HG02840 (cell line): ENCODE data around the gene PBX1.

Experiments
- ATAC-seq: cut with Tn5 transposase; IDR thresholded peaks from one replicate; pipeline ENCODE4 v1.9.1; 2021; ENCODE audit warnings: mild to moderate bottlenecking, moderate library complexity, moderate number of reproducible peaks; ENCODE audit not compliant: unreplicated experiment, low FRiP score

The PBX1 gene

GRCh38 chr1:164742745-164743144 lies 183.8 kb downstream of the PBX1 start:
- ATAC-seq, result no peak

DNA sequence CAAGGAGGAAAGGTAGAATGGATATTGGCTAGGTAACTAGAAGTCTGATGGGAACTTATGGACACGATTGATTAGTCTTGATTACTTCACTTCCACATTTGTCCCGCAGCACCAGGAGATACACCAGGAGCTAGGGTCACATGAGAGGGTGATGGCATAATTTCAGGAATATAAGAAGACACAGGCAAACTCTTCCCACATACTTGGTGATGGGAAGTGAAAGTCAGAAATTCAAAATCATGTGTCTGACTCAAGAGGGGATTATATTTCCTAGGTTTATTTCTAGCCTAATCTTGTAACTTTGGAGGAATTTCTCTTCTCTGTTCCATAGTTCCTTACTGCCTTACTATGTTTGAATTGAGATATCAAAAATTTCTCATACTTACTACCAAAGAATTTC lies 185.0 kb downstream of the PBX1 start:
- ATAC-seq, result no peak

- ATAC-seq, result no peak
Observed at GRCh38 chr1:164745736-164746135, 186.8 kb downstream of the PBX1 start.

GRCh38 chr1:164746632-164747031 lies 187.6 kb downstream of the PBX1 start:
- ATAC-seq, result no peak

DNA sequence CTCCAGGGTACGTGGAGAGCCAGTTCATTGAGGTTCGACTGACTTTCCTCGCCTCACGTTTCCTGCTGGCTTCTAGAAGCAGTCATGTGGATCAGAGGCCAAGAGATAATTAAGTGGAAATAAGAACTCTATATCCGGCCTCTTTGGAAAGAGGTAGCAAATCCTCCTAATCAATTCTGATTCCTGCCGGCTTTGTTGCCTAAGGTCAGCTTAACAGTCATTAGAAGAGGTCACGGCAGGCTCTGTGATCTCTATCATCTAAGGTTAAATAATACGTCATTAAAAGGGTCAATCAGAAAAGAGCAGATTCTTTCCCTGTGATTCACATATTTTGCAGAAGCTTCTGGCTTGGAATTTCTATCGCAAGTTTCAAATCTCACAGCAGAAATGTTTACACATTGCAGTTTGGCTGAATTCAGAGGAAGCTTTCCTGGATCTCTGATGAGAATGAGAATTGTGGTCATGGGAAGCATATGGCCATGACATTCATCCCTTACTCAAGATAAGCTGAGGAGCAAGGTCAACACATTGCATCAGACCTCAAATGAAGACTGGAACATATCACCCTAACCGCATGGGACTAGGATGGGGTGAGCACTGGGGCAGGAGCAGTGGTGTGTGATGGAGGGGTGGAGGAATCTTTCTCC lies 189.4 kb downstream of the PBX1 start:
- no peak for ATAC-seq

DNA sequence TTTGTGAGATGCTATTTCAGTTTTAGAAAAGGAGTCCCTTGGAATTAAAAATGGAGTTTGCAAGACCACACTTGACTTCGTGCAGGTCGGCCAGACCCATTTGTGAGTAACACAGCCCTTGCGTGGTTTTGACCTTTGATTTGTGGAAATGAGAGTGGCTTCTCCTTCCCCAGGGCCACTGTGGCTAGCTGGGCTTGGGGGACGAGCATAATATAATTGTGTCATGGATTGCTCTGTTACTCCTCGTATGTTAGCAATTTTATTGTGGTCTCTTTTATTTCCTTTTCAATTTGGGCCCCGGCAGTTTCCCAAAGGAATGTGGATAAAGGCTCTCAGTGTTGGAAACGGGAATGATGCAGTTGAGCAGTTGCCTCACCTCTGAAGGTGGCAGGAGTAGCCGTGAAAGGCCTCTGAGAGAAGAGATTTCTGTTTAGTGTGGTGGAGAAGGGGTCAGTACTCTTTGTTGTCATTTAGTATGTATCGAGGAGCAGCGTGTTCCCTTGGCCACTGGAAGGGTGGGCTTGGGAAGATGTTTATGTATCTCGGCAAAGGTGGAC lies 194.6 kb downstream of the PBX1 start:
- ATAC-seq, result no peak

DNA sequence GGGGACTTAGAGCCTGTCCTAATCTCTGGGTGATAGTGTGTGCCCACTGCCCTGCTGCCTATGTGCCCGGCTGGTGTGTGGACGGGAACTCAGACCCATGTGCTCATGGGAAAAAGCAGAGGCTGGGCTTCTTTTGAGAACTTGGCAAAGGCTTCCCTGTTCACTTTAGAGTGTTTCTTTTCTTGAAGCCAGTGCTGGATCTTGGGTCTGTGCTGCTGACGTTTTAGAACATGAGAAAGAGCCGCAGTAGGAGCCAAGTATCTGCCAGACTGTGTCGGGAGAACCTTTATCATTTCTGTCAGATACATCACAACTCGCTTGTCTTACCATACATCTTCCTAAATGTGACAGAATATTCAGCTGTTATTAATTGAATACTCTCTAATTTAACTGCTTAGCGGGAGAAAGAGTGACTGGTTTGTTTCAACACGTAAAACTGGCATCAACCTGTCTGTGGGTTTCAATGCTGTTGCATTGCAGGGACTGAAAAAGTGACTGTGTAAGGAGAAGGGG lies 195.2 kb downstream of the PBX1 start:
- no peak for ATAC-seq

- no peak for ATAC-seq
Observed at GRCh38 chr1:164755690-164756089, 196.7 kb downstream of the PBX1 start.

DNA sequence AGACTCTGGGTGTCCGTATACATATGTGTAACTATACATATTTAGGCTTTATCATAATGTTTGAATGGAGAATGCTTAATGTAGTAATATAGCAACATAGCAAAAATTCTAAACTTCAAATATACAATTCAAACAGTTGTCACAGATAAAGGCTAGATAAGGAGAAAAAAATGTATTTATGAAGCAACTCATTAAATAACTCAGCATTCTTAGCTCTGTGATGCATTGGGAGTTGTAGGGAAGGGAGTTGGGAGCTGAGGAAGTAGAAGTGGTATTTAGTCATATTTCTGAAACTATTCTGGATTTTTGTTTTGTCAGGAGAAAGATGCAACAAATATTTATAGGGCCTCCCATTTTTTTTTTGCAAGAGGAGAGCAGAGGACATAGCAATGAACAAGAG lies 197.8 kb downstream of the PBX1 start:
- ATAC-seq, result no peak

DNA sequence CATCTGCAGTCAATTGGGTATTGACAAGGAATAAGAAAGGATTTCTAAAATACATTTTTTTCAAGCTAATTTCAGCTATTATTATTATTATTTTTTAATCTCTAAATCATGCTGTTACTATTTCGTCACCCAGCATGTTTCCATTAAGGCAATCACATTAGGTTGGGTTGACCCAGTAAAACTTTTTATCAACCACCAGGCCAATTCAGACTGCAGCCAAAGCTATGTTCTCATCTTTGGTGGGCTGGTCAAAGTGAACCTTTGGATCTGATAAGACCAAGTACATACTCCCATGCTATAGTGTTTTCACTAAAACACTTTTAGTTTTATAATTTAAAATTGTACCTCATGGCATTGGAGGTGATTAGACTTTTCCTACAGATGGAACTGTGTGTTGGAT lies 198.6 kb downstream of the PBX1 start:
- ATAC-seq, result no peak

GRCh38 chr1:164759144-164759920 lies 200.3 kb downstream of the PBX1 start:
- no peak for ATAC-seq

GRCh38 chr1:164759979-164760469 lies 201.0 kb downstream of the PBX1 start:
- ATAC-seq, result no peak

- ATAC-seq, result no peak
Observed at GRCh38 chr1:164760569-164760968, 201.6 kb downstream of the PBX1 start.

GRCh38 chr1:164761009-164761408 lies 202.0 kb downstream of the PBX1 start:
- ATAC-seq, result no peak

DNA sequence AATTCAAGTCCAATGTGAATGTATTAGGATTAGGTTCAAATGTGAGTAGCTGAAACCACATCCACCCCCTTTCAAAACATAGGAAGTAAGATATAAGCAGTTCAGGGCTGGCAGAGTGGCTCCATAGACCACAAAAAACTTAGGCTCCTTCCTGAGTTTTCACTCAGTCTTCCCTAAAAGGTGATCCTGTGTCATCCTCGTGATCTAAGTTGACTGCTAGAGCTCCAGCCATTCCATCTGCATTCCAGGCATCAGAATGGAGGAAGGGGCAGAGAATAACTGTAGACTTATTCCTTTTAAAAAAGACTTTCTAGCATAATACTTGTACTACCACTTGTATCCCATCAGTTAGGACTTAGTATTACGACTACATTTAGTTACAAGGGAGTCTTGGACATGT lies 204.1 kb downstream of the PBX1 start:
- ATAC-seq, result no peak

GRCh38 chr1:164764333-164764732 lies 205.3 kb downstream of the PBX1 start:
- no peak for ATAC-seq

DNA sequence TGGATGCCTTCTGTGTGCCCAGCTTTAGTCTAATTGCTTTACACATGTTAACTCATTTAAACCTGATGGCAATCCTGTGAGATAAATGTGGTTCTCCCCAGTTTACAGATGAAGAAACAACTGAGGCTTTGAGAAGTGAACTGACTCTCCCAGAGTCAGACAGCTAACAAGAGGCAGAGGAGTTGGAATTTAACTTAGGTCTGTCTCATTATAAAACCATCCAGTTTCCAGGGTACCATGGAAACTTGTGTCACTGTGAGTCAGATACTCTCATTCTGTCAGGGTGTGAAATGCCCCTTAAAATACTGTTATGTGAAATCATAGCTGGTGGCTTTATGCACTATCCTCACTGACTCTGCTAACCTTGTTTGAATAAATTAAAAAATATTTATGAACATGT lies 206.6 kb downstream of the PBX1 start:
- no peak for ATAC-seq

GRCh38 chr1:164765992-164766720 lies 207.2 kb downstream of the PBX1 start:
- ATAC-seq, result no peak

DNA sequence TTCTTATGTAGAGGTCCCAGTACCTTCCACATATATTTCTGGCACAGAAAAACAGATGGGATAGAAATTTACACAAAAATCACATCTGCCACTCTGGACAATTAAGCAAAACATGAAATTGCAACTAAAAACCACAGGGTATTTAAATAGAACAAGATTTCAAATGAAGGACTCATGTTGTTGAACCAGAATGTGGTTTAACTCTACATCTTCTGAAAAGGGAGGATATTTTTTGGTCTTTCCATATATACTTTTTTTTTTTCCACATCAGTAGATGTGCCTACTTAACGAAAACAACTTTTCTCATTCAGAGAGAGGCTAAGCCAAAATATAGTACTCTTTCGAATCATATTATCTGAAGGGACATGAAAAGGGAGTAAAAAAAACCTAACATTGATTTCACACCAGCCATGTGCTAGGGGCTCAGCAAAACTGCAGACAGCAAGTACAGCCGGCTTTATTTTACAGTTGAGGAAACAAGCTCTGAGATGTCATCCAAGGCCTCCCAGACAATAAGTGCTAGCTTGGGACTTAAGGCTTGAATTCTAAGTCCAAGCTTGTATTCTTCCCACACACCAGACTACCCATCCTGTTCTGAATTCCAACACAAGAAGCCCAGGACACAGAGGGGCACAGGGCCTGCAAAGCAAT lies 208.9 kb downstream of the PBX1 start:
- no peak for ATAC-seq

- no peak for ATAC-seq
Observed at GRCh38 chr1:164768619-164769018, 209.6 kb downstream of the PBX1 start.
